ENCODE measurements around the gene UBE2G1. TPM values are rescaled to one million over a fixed set of nuclear protein-coding genes. Genes with fewer than 3 reads are reported as not detected.

The UBE2G1 gene
- total and polyA plus RNA-seq, 2 of the 13 experiments (the other 11 are each of a cell fraction or from before 2014, with no cell fraction given) = 27.9 to 42.6 TPM

DNA sequence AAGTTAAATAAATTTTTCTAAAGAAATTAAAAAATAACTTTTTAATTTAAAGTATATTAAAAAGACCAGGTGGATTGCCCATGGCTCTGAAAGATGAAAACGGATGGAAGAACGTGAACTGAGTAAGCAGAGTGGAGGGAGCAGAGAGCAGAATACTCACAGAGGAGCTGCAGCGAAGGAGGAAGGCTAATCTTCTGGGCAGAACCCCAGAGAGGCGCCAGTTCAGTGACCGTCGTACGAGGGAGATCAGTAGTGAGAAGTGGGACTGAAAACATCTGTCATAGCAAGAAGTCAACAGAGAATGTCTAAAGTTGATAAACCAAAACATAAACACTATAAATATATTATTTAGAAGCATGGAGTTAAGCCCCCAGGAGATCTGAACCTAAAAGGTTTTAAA is 34.9 kb downstream of the UBE2G1 start (continued):
- TF ChIP-seq, protein P1, sequence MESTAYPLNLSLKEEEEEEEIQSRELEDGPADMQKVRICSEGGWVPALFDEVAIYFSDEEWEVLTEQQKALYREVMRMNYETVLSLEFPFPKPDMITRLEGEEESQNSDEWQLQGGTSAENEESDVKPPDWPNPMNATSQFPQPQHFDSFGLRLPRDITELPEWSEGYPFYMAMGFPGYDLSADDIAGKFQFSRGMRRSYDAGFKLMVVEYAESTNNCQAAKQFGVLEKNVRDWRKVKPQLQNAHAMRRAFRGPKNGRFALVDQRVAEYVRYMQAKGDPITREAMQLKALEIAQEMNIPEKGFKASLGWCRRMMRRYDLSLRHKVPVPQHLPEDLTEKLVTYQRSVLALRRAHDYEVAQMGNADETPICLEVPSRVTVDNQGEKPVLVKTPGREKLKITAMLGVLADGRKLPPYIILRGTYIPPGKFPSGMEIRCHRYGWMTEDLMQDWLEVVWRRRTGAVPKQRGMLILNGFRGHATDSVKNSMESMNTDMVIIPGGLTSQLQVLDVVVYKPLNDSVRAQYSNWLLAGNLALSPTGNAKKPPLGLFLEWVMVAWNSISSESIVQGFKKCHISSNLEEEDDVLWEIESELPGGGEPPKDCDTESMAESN (CRISPR knock-in tag; conservative IDR thresholded peaks at IDR 0.05) = no peak
- TF ChIP-seq PAX8 (CRISPR knock-in tag; IDR thresholded peaks at IDR 0.05; ENCODE audit: borderline replicate concordance) = no peak
- no peak for TF ChIP-seq NFIB (CRISPR knock-in tag; IDR thresholded peaks at IDR 0.05; ENCODE audit: borderline replicate concordance)
- TF ChIP-seq, protein P2, sequence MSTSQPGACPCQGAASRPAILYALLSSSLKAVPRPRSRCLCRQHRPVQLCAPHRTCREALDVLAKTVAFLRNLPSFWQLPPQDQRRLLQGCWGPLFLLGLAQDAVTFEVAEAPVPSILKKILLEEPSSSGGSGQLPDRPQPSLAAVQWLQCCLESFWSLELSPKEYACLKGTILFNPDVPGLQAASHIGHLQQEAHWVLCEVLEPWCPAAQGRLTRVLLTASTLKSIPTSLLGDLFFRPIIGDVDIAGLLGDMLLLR (CRISPR knock-in tag; IDR thresholded peaks at IDR 0.05) = no peak
- TF ChIP-seq GATAD1 (CRISPR knock-in tag; IDR thresholded peaks at IDR 0.05) = no peak

DNA sequence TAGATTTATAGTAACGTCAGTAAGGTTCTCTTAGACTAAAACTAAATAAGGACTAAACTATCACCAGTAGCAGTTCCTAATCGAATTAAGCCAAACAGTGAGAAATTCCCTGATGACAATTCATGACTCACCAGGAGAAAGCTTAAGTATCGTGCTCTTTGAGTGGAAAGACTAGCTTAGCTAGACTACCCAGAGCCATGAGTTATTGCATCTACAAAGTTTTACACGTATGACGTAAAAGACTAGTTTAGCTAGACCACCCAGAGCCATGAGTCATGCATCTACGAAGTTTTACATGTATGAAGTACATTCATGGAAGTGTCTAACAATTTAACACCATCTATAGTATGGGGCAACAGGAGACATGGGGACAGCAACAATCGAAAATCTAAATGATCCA is 36.6 kb downstream of the UBE2G1 start:
- Histone ChIP-seq H3K9me3 (ENCODE audit: low read length) (no peaks in the 10 kb centered on the region), H3K4me1 (ENCODE audit: insufficient read depth, low read length) (peaks cover 21% of the 10 kb centered on the region), H3K27me3 (ENCODE audit: control insufficient read depth in 1 of 2, insufficient read depth in 2 of 2, low read length in 2 of 2) (no peaks in the 10 kb centered on the region), H3K27ac (ENCODE audit: extremely low read length, insufficient read depth, low read length) (no peak overlapping the region), H3K4me2 (ENCODE audit: low read depth, low read length) (no peak overlapping the region), H2AFZ (ENCODE audit: low read length) (no peak overlapping the region), H3K79me2 (ENCODE audit: insufficient read depth, low read length) (peaks cover 87% of the 10 kb centered on the region), H4K20me1 (ENCODE audit: insufficient read depth, low read length) (peaks cover 28% of the 10 kb centered on the region), H3K9ac (ENCODE audit: insufficient read depth, low read depth, low read length) (no peak overlapping the region), H3K4me3 (replicated peaks in 1 of 3; ENCODE audit: insufficient read depth in 1 of 3, low read depth in 2 of 3, low read length in 3 of 3) (no peak overlapping the region), H3K36me3 (replicated peaks in 1 of 2; ENCODE audit: control insufficient read depth in 1 of 2, insufficient read depth in 2 of 2, low read length in 2 of 2) (no peaks in the 10 kb centered on the region)
- no peak for DNase-seq (ENCODE audit: low spot score)
- ChIA-PET POLR2A (interaction anchor here (0.6 kb wide), 1 partner anchor 124 kb away, joined by 3 read pairs; no protein-coding TSS in a partner anchor), CTCF (ENCODE audit: low intra/inter-chr PET ratio, low total read pairs) (no interaction called here)
- BruUV-seq (replicated peaks) = no TSS peak
- ATAC-seq = no peak
- TF ChIP-seq ZNF282 (IDR thresholded peaks at IDR 0.05; ENCODE audit: partially characterized antibody) = no peak
- no peak for TF ChIP-seq ZNF883 (CRISPR knock-in tag; IDR thresholded peaks at IDR 0.05; ENCODE audit: not compliant biosample characterization)
- no peak for TF ChIP-seq ZNF644 (CRISPR knock-in tag; IDR thresholded peaks at IDR 0.05; ENCODE audit: low read depth)
- no peak for TF ChIP-seq HIVEP1 (CRISPR knock-in tag; IDR thresholded peaks at IDR 0.05)
- TF ChIP-seq, protein P3, sequence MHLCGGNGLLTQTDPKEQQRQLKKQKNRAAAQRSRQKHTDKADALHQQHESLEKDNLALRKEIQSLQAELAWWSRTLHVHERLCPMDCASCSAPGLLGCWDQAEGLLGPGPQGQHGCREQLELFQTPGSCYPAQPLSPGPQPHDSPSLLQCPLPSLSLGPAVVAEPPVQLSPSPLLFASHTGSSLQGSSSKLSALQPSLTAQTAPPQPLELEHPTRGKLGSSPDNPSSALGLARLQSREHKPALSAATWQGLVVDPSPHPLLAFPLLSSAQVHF (CRISPR knock-in tag; IDR thresholded peaks at IDR 0.05) = no peak
- TF ChIP-seq ZNF33A (CRISPR knock-in tag; IDR thresholded peaks at IDR 0.05; ENCODE audit: borderline replicate concordance) = no peak
- TF ChIP-seq ZNF383 (CRISPR knock-in tag; IDR thresholded peaks at IDR 0.05; ENCODE audit: borderline replicate concordance) = no peak
- no peak for TF ChIP-seq MED1 (CRISPR knock-in tag; IDR thresholded peaks at IDR 0.05)
- TF ChIP-seq, protein P4, sequence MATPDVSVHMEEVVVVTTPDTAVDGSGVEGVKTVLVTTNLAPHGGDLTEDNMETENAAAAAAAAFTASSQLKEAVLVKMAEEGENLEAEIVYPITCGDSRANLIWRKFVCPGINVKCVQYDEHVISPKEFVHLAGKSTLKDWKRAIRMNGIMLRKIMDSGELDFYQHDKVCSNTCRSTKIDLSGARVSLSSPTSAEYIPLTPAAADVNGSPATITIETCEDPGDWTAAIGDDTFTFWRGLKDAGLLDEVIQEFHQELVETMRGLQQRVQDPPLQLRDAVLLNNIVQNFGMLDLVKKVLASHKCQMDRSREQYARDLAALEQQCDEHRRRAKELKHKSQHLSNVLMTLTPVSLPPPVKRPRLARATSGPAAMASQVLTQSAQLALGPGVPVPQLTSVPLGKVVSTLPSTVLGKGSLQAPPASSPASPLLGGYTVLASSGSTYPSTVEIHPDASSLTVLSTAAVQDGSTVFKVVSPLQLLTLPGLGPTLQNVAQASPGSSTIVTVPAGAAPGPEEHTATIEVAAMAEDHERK (CRISPR knock-in tag; IDR thresholded peaks at IDR 0.05; ENCODE audit: low read depth) = no peak
- TF ChIP-seq SRSF1 (optimal IDR thresholded peaks at IDR 0.05; ENCODE audit: low read depth, low read length) = no peak
- TF ChIP-seq ZNF350 (CRISPR knock-in tag; IDR thresholded peaks at IDR 0.05; ENCODE audit: borderline replicate concordance, low read depth) = no peak
- TF ChIP-seq POGZ (CRISPR knock-in tag; IDR thresholded peaks at IDR 0.05) = no peak
- TF ChIP-seq ZNF143 (CRISPR knock-in tag; IDR thresholded peaks at IDR 0.05) = no peak
- TF ChIP-seq SRSF9 (IDR thresholded peaks at IDR 0.05; ENCODE audit: borderline replicate concordance, insufficient read depth, low read depth, low read length, poor library complexity, severe bottlenecking) = no peak
- intact Hi-C loops (cut with micrococcal nuclease; ENCODE audit: unreplicated experiment) = no loop called here
- WGBS (ENCODE audit: low lambda C conversion rate) = 89% methylated on average over 7 of the region's 7 CpGs
- in situ Hi-C loops (cut with HindIII; ENCODE audit: extremely low pct_ligation_motif_present, low pct_unique_long_range_greater_than_20kb) = no loop called here
- no peak for FAIRE-seq

Data from HepG2 (cell line).